Measurements from ENCODE around the gene BCL2L14.

DNA sequence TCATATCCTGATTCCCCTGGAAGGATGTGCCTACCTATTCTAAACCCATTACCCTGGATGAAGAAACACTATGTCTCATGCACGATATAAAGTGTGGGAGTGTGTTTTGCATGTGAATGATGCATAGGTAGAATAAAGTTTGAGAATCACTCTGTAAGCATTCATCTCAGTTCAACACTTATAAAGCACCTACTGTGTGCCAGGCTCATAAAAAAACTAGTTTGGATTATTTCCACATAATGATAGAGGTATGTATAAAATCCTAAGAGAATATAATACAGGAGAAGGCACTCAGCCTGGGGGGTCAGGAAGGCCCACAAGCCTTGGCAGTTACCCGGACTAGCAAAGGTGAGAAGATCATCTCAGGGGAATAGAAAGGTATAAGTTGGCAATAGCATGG is 41.1 kb upstream of the BCL2L14 start:
- TF ChIP-seq, protein P1, sequence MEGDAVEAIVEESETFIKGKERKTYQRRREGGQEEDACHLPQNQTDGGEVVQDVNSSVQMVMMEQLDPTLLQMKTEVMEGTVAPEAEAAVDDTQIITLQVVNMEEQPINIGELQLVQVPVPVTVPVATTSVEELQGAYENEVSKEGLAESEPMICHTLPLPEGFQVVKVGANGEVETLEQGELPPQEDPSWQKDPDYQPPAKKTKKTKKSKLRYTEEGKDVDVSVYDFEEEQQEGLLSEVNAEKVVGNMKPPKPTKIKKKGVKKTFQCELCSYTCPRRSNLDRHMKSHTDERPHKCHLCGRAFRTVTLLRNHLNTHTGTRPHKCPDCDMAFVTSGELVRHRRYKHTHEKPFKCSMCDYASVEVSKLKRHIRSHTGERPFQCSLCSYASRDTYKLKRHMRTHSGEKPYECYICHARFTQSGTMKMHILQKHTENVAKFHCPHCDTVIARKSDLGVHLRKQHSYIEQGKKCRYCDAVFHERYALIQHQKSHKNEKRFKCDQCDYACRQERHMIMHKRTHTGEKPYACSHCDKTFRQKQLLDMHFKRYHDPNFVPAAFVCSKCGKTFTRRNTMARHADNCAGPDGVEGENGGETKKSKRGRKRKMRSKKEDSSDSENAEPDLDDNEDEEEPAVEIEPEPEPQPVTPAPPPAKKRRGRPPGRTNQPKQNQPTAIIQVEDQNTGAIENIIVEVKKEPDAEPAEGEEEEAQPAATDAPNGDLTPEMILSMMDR (IDR thresholded peaks at IDR 0.05; ENCODE audit: low read depth, low read length), result no peak
- no peak for TF ChIP-seq POLR2A (IDR thresholded peaks at IDR 0.05; ENCODE audit: extremely low read depth, insufficient read length)
- TF ChIP-seq, protein P2, sequence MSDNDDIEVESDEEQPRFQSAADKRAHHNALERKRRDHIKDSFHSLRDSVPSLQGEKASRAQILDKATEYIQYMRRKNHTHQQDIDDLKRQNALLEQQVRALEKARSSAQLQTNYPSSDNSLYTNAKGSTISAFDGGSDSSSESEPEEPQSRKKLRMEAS (IDR thresholded peaks at IDR 0.05; ENCODE audit: low read depth, low read length), result no peak

All from NB4 (cell line).